ENCODE measurements around the gene CACNA1C. TPM values are rescaled to one million over a fixed set of nuclear protein-coding genes. Genes with fewer than 3 reads are reported as not detected.

CACNA1C gene
- total RNA-seq, 1 donor from 2014 or later = 171 TPM

DNA sequence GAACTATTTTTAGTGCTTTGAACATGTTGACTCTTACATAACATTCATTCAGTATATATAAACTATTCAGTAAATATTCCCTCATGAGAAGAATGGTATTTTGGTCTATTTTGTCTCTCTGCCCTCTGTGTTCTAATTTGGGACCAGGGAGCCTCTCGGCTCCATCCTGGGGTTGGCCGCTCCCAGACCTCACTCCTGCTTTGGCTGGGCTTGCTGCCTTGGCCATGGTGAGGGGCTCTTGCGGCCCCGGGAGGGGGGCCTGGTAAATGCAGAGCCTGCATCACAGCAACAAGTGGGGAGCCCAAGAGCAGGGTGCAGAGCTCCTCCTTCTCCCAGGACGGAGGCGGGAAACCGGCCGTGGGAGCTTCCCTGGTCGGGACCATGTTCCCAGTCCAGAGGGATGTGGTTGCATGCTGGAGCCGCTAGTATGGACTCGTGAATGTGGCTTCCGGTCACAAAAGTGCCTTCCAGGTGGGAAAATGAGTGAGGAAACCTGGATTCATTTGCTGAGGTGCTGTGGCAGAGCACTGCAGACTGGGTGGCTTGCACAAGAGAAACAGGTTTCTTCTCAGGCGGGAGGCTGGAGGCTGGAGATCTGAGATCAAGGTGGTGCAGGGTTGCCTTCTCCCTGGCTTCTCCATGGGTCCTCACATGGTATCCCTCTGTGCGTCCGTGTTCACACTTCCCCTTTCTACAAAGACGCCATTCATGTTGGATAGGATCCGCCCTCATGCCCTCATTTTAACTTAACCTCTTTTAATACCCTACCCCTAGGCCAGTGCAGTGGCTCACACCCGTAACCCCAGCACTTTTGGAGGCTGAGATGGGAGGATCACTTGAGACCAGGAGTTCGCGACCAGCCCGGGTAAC, 250.2 kb downstream of the CACNA1C start:
- no peak for ATAC-seq
- DNase-seq (ENCODE audit: missing footprints) = no peak
- intact Hi-C loops (cut with DNase I) = no loop called here

GRCh38 chr12:2304223-2304622, 251.4 kb downstream of the CACNA1C start:
- intact Hi-C loops (cut with DNase I) = no loop called here
- DNase-seq (ENCODE audit: missing footprints) (no peak), ATAC-seq (no peak)

DNA sequence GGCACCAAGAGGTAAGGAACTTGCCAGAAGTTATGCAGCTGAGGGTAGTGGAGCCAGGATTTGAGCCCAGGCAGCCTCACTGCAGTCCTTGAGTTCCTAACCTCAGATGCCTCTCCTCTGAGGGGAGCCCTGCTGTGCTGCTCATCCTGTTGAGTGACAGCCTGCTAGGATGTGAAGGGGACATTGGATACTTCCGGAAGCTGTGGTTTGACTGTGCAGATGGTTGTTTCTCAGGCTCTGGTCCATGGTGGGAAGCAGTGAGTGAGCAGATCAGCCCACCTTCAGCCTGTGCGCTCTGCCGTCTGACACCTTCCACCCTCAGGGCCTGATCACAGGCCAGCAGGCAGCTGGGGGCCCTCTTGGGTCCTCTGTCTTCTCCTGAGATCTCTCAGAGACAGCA, 253.2 kb downstream of the CACNA1C start:
- no peak for ATAC-seq
- intact Hi-C loops (cut with DNase I) = no loop called here

GRCh38 chr12:2306735-2307134, 253.9 kb downstream of the CACNA1C start:
- intact Hi-C loops (cut with DNase I) = no loop called here
- ATAC-seq (no peak), DNase-seq (ENCODE audit: missing footprints) (no peak)

More for the DNA sequence above, 253.2 kb downstream of the CACNA1C start:
- no peak for DNase-seq (ENCODE audit: missing footprints)

- intact Hi-C loops (cut with DNase I) = no loop called here
- no peak for DNase-seq (ENCODE audit: missing footprints)
- ATAC-seq = no peak
Observed at GRCh38 chr12:2307550-2307949, 254.8 kb downstream of the CACNA1C start.

- intact Hi-C loops (cut with DNase I) = no loop called here
- DNase-seq (ENCODE audit: missing footprints) (no peak), ATAC-seq (no peak)
Observed at GRCh38 chr12:2309647-2310046, 256.9 kb downstream of the CACNA1C start.

DNA sequence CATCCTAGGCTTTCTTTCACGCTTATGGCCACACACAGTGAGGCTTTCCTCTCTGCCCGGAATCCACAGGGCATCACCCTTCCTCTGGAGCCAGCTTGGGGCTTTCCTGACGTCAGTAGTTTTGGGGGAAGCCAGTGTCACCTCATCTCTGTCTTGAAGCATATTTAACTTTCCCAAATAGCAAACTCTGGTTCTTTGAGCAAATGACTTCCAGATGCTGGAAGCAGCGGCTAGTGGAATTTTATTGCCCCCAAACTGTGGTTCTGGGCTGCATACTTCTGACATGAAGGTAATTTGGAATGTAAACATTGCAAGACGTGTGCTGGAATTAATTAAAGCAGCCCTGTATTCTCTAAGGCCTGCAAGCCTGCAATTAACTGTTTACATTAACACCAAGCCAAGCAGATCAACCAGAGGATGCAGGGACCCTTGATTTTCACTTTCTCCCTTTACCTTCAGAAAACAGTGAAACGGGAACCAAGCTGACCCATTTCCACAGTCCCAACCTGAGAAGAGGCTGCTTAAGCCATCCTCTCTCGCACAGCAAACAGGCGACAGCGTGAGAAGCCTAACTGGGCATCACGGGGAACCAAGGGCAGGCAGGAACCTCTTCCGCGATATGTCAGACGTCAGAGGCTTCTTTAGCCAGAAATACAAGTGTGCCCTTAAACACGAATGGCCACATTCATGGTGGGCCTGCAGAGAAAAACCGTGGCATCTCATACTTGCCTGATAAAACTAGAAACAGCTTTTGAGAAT, 258.4 kb downstream of the CACNA1C start:
- ATAC-seq = no peak
- intact Hi-C loops (cut with DNase I) = no loop called here
- DNase-seq (ENCODE audit: missing footprints) = no peak

GRCh38 chr12:2312175-2312574, 259.4 kb downstream of the CACNA1C start:
- ATAC-seq (no peak), DNase-seq (ENCODE audit: missing footprints) (no peak)
- intact Hi-C loops (cut with DNase I) = no loop called here

- DNase-seq (ENCODE audit: missing footprints) (no peak), ATAC-seq (no peak)
- intact Hi-C loops (cut with DNase I) = no loop called here
Observed at GRCh38 chr12:2312770-2313169, 260.0 kb downstream of the CACNA1C start.

- intact Hi-C loops (cut with DNase I) = no loop called here
- ATAC-seq (no peak), DNase-seq (ENCODE audit: missing footprints) (no peak)
Observed at GRCh38 chr12:2314492-2314891, 261.7 kb downstream of the CACNA1C start.

DNA sequence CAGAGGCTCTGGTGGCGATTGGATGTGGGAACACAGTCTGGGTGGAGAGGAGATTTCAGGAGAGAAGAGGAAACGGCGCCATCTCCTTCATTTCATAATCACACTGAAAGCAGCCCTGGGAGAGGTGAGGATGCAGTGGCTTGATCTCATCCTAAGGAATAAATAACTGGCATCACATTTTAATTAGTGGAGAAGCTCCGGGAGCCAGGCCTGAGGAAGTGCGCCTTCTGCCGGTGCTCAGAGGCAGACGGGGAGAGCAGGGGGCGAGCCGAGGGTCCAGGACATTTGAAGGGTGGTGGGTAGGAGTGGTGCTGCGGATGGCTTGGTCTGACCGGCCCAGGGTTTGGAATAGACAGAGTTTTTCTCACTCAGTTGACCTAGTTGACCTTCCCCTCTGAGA, 265.0 kb downstream of the CACNA1C start:
- intact Hi-C loops (cut with DNase I) = no loop called here
- ATAC-seq (no peak), DNase-seq (ENCODE audit: missing footprints) (no peak)

DNA sequence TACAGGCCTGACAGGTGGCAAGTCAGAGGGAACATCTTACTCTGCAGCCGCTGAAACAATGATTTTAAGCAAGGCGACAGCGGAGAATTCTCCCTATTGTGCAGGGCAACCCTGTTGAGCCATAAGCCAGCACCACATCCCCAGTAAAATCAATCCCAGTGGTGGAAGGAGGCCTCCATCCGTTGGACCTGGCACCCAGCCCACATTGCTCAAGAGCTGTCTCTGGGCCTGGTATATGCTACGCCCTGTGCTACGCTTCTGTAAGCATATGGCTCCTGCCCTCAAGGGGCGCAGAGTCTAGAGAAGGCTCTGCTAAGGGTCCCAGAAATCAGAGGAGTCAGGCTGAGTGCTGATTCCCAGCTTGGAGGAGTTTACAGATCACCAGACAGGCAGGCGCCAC, 265.5 kb downstream of the CACNA1C start:
- no peak for ATAC-seq
- intact Hi-C loops (cut with DNase I) = no loop called here
- DNase-seq (ENCODE audit: missing footprints) = no peak

DNA sequence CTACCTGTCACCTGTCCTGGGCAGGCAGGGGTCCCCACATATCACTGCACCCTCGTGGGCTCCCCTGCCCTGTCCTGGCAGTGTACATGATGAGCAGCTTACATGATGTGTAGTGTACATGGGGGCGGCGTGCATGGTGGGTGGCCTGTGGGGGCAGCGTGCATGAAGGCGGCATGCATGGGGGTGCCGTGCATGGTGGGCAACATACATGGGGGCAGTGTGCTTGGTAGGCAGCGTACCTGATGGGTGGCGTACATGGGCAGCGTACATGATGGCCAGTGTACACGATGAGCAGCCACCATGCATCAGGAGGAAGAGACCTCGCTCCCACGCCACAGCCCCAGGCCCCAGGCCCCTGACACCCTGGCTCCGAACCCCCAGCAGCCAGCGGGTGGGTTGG, 266.3 kb downstream of the CACNA1C start:
- ATAC-seq = no peak
- no peak for DNase-seq (ENCODE audit: missing footprints)
- intact Hi-C loops (cut with DNase I) = no loop called here

GRCh38 chr12:2319737-2320506, 267.1 kb downstream of the CACNA1C start:
- DNase-seq (ENCODE audit: missing footprints) = no peak
- ATAC-seq = no peak
- intact Hi-C loops (cut with DNase I) = no loop called here

GRCh38 chr12:2320841-2321240, 268.1 kb downstream of the CACNA1C start:
- DNase-seq (ENCODE audit: missing footprints) = no peak
- no peak for ATAC-seq
- intact Hi-C loops (cut with DNase I) = no loop called here

DNA sequence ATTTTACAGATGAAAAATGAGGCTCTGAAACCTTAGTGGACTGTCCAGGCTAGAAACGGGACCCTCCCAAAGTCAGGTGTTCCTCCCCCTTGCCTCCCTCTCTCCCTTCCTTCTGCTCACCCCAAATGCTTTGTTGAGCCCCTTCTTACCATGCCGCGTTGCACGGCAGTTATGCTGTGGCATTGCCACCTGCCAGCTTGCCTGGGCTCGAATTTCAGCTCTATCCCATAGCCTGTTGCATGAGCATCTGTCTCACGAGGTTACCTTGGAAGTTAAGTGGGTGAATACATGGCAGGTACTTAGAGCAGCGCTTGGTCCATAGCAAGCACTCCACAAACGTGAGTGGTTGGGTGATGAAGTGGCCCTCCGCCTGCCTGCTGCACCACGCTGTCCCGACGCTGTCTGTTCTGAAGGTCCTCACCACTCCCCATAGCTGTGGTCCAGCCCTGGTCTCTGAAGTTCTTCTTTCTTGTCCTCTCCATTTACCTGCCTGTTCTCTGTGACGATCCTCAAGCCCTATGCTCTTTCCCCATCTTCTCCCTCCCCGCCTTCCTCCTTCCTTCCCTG, 269.9 kb downstream of the CACNA1C start:
- ATAC-seq (peak; percentile 62), DNase-seq (ENCODE audit: missing footprints) (no peak)
- intact Hi-C loops (cut with DNase I) = no loop called here

GRCh38 chr12:2323532-2324255, 270.9 kb downstream of the CACNA1C start:
- DNase-seq (ENCODE audit: missing footprints) (no peak), ATAC-seq (peak; percentile 41)
- intact Hi-C loops (cut with DNase I) = no loop called here

DNA sequence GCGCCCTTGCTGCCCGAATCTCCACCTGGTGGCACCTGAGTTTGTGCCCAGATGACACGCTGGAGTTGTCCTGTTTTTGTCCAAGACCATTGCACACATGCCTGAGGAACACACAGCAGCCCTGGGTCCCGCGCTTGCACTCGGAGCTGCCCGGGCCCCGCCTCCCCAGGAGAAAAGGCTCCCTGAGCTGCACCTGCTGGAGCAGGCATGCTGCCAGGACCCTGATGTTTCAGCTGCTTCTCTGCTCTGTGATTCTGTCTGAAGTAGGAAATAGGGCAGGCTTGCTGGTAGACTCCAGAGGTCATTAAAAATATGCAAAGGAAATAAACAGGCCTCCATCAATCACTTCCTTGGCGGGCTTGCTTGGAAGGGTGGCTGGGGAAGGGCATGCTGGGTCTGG, 271.6 kb downstream of the CACNA1C start:
- intact Hi-C loops (cut with DNase I) = no loop called here
- no peak for DNase-seq (ENCODE audit: missing footprints)
- ATAC-seq = no peak

GRCh38 chr12:2325519-2325918, 272.7 kb downstream of the CACNA1C start:
- intact Hi-C loops (cut with DNase I) = no loop called here

More at GRCh38 chr12:2325519-2325918, 272.7 kb downstream of the CACNA1C start:
- ATAC-seq (no peak), DNase-seq (ENCODE audit: missing footprints) (no peak)
